Trophoblast cell (in vitro differentiated cells and primary cell): ENCODE measurements around the gene NTMT2.
A peak's percentile ranks its signal among the peaks of the same experiment; 100 is the strongest.

Source experiments
- DNase-seq, 2 donors: peaks; one replicate each; pipeline ENCODE4 v3.0.0-alpha.2; 2016
- H2AFZ ChIP-seq: 2 replicates; pipeline ENCODE4 v1.6.1; 2013; ENCODE audit warnings: low read length, moderate library complexity, mild to moderate bottlenecking; ENCODE audit not compliant: insufficient read depth, poor library complexity
- H2AK5ac ChIP-seq: 2 replicates; pipeline ENCODE4 v1.6.1; 2013; ENCODE audit warnings: mild to moderate bottlenecking, low read length
- H2BK120ac ChIP-seq: 2 replicates; pipeline ENCODE4 v1.6.1; 2013; ENCODE audit warnings: low read length, mild to moderate bottlenecking, moderate library complexity; ENCODE audit not compliant: insufficient read depth, poor library complexity
- H2BK12ac ChIP-seq: 2 replicates; pipeline ENCODE4 v1.6.1; 2013; ENCODE audit warnings: mild to moderate bottlenecking, low read length, moderate library complexity
- H2BK5ac ChIP-seq: 2 replicates; pipeline ENCODE4 v1.6.1; 2013; ENCODE audit warnings: low read length, low read depth, moderate library complexity, mild to moderate bottlenecking; ENCODE audit not compliant: poor library complexity
- H3K14ac ChIP-seq: 2 replicates; pipeline ENCODE4 v1.6.1; 2013; ENCODE audit warnings: mild to moderate bottlenecking, low read length
- H3K18ac ChIP-seq: 2 replicates; pipeline ENCODE4 v1.6.1; 2013; ENCODE audit warnings: mild to moderate bottlenecking, low read length
- H3K23ac ChIP-seq: 2 replicates; pipeline ENCODE4 v1.6.1; 2013; ENCODE audit warnings: low read length
- H3K27ac ChIP-seq: 2 replicates; pipeline ENCODE4 v1.5.1; 2013; ENCODE audit warnings: low read depth, mild to moderate bottlenecking, inconsistent platforms, low read length, moderate library complexity
- H3K27me3 ChIP-seq: 2 replicates; pipeline ENCODE4 v1.6.1; 2013; ENCODE audit warnings: inconsistent platforms, mild to moderate bottlenecking, low read length, moderate library complexity; ENCODE audit not compliant: insufficient read depth
- H3K36me3 ChIP-seq, 2 experiments: 1 replicate in 1 of 2; 2 replicates in 1 of 2; pipeline ENCODE4 v1.6.1; 2013; ENCODE audit warnings: low read length in 2 of 2, mild to moderate bottlenecking in 2 of 2, moderate library complexity in 1 of 2; ENCODE audit not compliant: insufficient read depth in 2 of 2, control insufficient read depth in 1 of 2
- H3K4ac ChIP-seq: 2 replicates; pipeline ENCODE4 v1.6.1; 2013; ENCODE audit warnings: low read depth, mild to moderate bottlenecking, low read length, moderate library complexity
- H3K4me1 ChIP-seq, 2 experiments: 1 replicate in 1 of 2; 2 replicates in 1 of 2; pipeline ENCODE4 v1.6.1; 2013; ENCODE audit warnings: low read length in 2 of 2, mild to moderate bottlenecking in 2 of 2, moderate library complexity in 1 of 2; ENCODE audit not compliant: insufficient read depth in 2 of 2, control insufficient read depth in 1 of 2
- H3K4me2 ChIP-seq: 2 replicates; pipeline ENCODE4 v1.6.1; 2013; ENCODE audit warnings: inconsistent platforms, mild to moderate bottlenecking, low read length, moderate library complexity
- H3K4me3 ChIP-seq: 2 replicates; pipeline ENCODE4 v1.5.1; 2013; ENCODE audit warnings: mild to moderate bottlenecking, low read depth, low read length, inconsistent platforms
- H3K79me1 ChIP-seq: one replicate; pipeline ENCODE4 v1.6.1; 2013; ENCODE audit warnings: low read length
- H3K79me2 ChIP-seq: 2 replicates; pipeline ENCODE4 v1.6.1; 2013; ENCODE audit warnings: low read length, mild to moderate bottlenecking; ENCODE audit not compliant: control insufficient read depth, insufficient read depth, poor library complexity
- H3K9ac ChIP-seq: 2 replicates; pipeline ENCODE4 v1.6.1; 2013; ENCODE audit warnings: mild to moderate bottlenecking, low read length
- H3K9me3 ChIP-seq: 2 replicates; pipeline ENCODE4 v1.6.1; 2013; ENCODE audit warnings: low read depth, mild to moderate bottlenecking, control low read depth, inconsistent platforms, low read length; ENCODE audit not compliant: insufficient read depth
- H4K12ac ChIP-seq: 2 replicates; pipeline ENCODE4 v1.6.1; 2013; ENCODE audit warnings: low read depth, mild to moderate bottlenecking, low read length, moderate library complexity
- H4K8ac ChIP-seq: 2 replicates; pipeline ENCODE4 v1.6.1; 2013; ENCODE audit warnings: low read depth, mild to moderate bottlenecking, low read length, moderate library complexity
- H4K91ac ChIP-seq: one replicate; pipeline ENCODE4 v1.6.1; 2013; ENCODE audit warnings: low read depth, mild to moderate bottlenecking, low read length, moderate library complexity
- WGBS: extraction: QIAGEN DNeasy Blood & Tissue Kit; methylation state at CpG from one replicate; pipeline ENCODE4 v1.1.7; 2013; ENCODE audit warnings: missing lambda C conversion rate; ENCODE audit not compliant: insufficient read length, insufficient coverage; ENCODE audit errors: extremely low coverage; 5-methylcytosine and 5-hydroxymethylcytosine counted together

Gene NTMT2

DNA sequence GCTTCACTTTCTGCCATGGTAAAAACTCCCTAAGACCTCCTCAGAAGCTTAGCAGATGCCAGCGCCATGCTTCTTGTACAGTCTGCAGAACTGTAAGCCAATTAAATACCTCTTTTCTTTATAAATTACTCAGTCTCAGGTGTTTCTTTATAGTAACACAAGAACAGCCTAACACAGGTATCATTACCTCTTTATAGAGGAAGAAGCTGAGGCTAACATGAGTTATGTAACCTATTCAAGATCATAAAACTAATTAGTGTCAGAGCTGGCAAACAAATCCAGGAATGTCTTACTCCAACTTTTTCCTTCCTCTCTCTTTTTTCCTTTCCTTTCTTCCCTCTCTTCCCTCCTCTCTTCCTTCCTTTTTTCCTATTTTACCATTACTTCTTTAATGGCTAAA lies 9.3 kb downstream of the NTMT2 start:
- no peak for DNase-seq
- WGBS = no CpG with 5 or more reads among the region's 1 CpG
- no peak overlapping the region for H2AK5ac ChIP-seq

DNA sequence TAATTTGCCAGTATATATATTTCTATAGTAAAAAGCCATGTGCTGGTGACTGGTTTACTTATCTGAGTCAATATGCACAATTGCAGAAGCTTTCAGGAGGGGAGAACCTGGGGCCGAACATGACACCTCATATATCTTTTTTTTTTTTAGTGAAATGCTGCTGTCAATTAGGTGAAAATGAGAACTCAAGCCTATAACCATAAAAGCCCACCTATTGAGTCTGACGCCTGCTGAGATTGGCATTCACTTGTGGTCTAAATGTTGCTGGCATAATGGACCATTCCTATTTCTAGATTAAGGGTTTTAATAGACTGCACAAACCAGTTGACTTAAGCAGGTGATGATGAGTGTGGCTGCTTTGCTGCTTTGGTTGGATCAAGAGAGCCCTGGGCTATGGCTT lies 10.8 kb downstream of the NTMT2 start:
- no peak overlapping the region for H2BK5ac ChIP-seq
- no peaks in the 10 kb centered on the region for H3K4me1 ChIP-seq
- H3K4me2 ChIP-seq = no peak overlapping the region
- H2AFZ ChIP-seq = no peak overlapping the region
- no peaks in the 10 kb centered on the region for H3K36me3 ChIP-seq
- no peak overlapping the region for H3K4ac ChIP-seq
- no peak overlapping the region for H3K14ac ChIP-seq
- no peak overlapping the region for H3K18ac ChIP-seq
- no peak overlapping the region for H4K12ac ChIP-seq
- peaks cover 3% of the 10 kb centered on the region for H3K9me3 ChIP-seq
- no peak overlapping the region for H3K23ac ChIP-seq
- H2AK5ac ChIP-seq = no peak overlapping the region
- H3K4me3 ChIP-seq = no peak overlapping the region
- no peak overlapping the region for H3K9ac ChIP-seq
- no peaks in the 10 kb centered on the region for H3K79me2 ChIP-seq
- no peak overlapping the region for H4K91ac ChIP-seq
- no peak for DNase-seq
- no peak overlapping the region for H4K8ac ChIP-seq
- no peaks in the 10 kb centered on the region for H3K27me3 ChIP-seq
- WGBS = no CpG with 5 or more reads among the region's 2 CpGs
- H3K79me1 ChIP-seq = no peaks in the 10 kb centered on the region
- H2BK12ac ChIP-seq = no peak overlapping the region
- no peak overlapping the region for H2BK120ac ChIP-seq
- no peak overlapping the region for H3K27ac ChIP-seq

More for the DNA sequence above, 9.3 kb downstream of the NTMT2 start:
- H3K4me3 ChIP-seq = no peak overlapping the region
- no peaks in the 10 kb centered on the region for H3K79me2 ChIP-seq
- H2BK120ac ChIP-seq = no peak overlapping the region
- no peak overlapping the region for H3K14ac ChIP-seq
- H3K9ac ChIP-seq = no peak overlapping the region
- H4K8ac ChIP-seq = no peak overlapping the region
- no peak overlapping the region for H2AFZ ChIP-seq
- H3K9me3 ChIP-seq = peaks cover 3% of the 10 kb centered on the region
- H3K4ac ChIP-seq = no peak overlapping the region
- no peak overlapping the region for H4K12ac ChIP-seq
- no peaks in the 10 kb centered on the region for H3K4me1 ChIP-seq
- H3K27me3 ChIP-seq = no peaks in the 10 kb centered on the region
- no peaks in the 10 kb centered on the region for H3K36me3 ChIP-seq
- H2BK12ac ChIP-seq = no peak overlapping the region
- no peaks in the 10 kb centered on the region for H3K79me1 ChIP-seq
- H3K27ac ChIP-seq = no peak overlapping the region
- no peak overlapping the region for H3K18ac ChIP-seq
- no peak overlapping the region for H3K4me2 ChIP-seq
- no peak overlapping the region for H2BK5ac ChIP-seq
- no peak overlapping the region for H4K91ac ChIP-seq
- no peak overlapping the region for H3K23ac ChIP-seq

DNA sequence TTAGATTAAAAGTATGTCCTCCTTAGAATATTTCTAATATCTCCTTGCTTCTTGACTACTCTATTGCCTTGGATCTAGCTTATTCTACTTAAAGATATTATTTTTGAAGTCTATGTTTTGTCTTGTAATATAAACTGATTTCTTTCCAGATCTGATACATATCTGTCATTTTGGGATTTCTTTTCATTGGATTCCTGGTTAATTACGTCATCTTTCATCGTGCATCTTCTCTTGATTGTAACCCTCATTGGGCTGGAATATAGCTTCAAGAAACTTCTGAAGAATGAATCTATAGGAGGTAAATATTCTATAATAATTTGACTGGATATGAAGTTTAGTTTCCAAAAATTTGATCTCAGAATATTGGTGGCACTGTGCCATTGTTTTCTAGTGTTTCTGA lies 12.1 kb downstream of the NTMT2 start:
- H3K4me1 ChIP-seq = no peaks in the 10 kb centered on the region
- no peak overlapping the region for H2AK5ac ChIP-seq
- H4K8ac ChIP-seq = no peak overlapping the region
- no peak overlapping the region for H2AFZ ChIP-seq
- H3K9me3 ChIP-seq = peaks cover 3% of the 10 kb centered on the region
- no peak overlapping the region for H3K4me2 ChIP-seq
- no peaks in the 10 kb centered on the region for H3K79me2 ChIP-seq
- H3K4me3 ChIP-seq = no peak overlapping the region
- peaks cover 1% of the 10 kb centered on the region for H3K79me1 ChIP-seq
- no CpG with 5 or more reads among the region's 2 CpGs for WGBS
- no peaks in the 10 kb centered on the region for H3K27me3 ChIP-seq
- H3K14ac ChIP-seq = no peak overlapping the region
- H3K23ac ChIP-seq = no peak overlapping the region
- no peaks in the 10 kb centered on the region for H3K36me3 ChIP-seq
- no peak overlapping the region for H3K18ac ChIP-seq
- no peak for DNase-seq
- H3K9ac ChIP-seq = no peak overlapping the region
- no peak overlapping the region for H2BK120ac ChIP-seq
- H4K91ac ChIP-seq = no peak overlapping the region
- H2BK5ac ChIP-seq = no peak overlapping the region
- no peak overlapping the region for H4K12ac ChIP-seq
- no peak overlapping the region for H3K27ac ChIP-seq
- H3K4ac ChIP-seq = no peak overlapping the region
- no peak overlapping the region for H2BK12ac ChIP-seq

DNA sequence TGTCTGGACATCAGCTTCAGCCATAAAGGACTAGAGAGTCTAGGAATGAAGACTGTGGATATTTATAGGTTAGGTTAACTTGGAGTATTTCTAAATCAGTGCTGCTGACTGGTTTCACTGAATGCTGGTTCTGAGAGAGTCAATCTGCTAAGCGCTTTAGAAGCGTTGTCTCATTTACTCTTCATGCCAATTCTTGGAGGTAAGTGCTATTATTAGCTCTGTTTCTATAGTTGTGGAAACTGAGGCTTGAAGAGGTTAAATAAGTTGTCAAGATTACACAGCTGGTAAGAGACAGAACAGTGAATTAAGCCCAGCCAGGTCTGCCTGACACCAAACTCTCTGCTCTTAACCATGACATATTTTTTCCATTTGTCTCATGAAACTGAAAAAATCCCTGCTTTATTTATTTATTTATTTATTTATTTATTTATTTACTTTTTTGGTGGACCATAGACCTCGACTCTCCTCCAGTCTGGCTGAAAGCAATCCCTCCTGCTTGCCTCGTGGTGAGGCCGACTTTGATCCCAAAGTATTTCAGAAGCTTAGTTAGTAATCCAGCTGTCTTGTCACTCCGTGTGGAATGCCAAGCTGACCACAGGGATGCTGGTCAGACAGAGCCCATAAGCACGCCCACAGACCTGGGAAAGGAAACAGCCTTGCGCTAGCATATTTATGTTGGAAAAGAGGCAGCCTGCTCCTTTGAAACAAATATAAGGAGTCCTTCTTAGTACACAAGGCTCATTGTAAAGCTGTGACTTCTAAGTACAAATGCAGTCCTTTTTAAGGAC lies 16.9 kb downstream of the NTMT2 start:
- Histone ChIP-seq H3K79me1 (peaks cover 3% of the 10 kb centered on the region), H3K4me3 (no peak overlapping the region), H2AFZ (no peak overlapping the region), H4K91ac (no peak overlapping the region), H3K4ac (no peak overlapping the region), H3K27ac (peak overlapping the region; percentile 26), H2AK5ac (no peak overlapping the region), H4K12ac (no peak overlapping the region), H2BK5ac (no peak overlapping the region), H3K9ac (no peak overlapping the region), H3K23ac (no peak overlapping the region), H2BK120ac (peak overlapping the region; percentile 25), H4K8ac (no peak overlapping the region), H3K18ac (no peak overlapping the region), H3K4me1 (peaks cover 5% of the 10 kb centered on the region in 2 experiments), H3K9me3 (no peaks in the 10 kb centered on the region), H3K14ac (no peak overlapping the region), H3K36me3 (no peaks in the 10 kb centered on the region), H3K4me2 (no peak overlapping the region), H2BK12ac (no peak overlapping the region), H3K79me2 (no peaks in the 10 kb centered on the region), H3K27me3 (no peaks in the 10 kb centered on the region)
- peak; percentile 76 to 89 for DNase-seq
- no CpG with 5 or more reads among the region's 8 CpGs for WGBS
